HepG2 (cell line): Measurements from ENCODE around the gene SHISA5. TPM values are rescaled to one million over a fixed set of nuclear protein-coding genes. Genes with fewer than 3 reads are reported as not detected.
A peak's percentile ranks its signal among the peaks of the same experiment; 100 is the strongest.

Source experiments
- AHR ChIP-seq: IDR thresholded peaks from 2 replicates; pipeline ENCODE4 v1.6.1; 2018; ENCODE audit warnings: missing genetic modification reagents, missing compliant biosample characterization
- AKAP8 ChIP-seq: sonication (generic); formaldehyde crosslinking; IDR thresholded peaks from 2 replicates; pipeline ENCODE4 v1.5.1; 2020; ENCODE audit warnings: mild to moderate bottlenecking, missing genetic modification reagents
- CBFB ChIP-seq: sonication (generic); formaldehyde crosslinking; IDR thresholded peaks from 2 replicates; pipeline ENCODE4 v1.4.0; 2020; ENCODE audit warnings: missing genetic modification reagents
- CBX1 ChIP-seq: IDR thresholded peaks from one replicate; pipeline ENCODE4 v1.6.1; 2016; ENCODE audit warnings: antibody characterized with exemption, low read depth
- CTCF ChIP-seq: sonication (generic); formaldehyde crosslinking; IDR thresholded peaks from 2 replicates; pipeline ENCODE4 v1.5.0; 2020; ENCODE audit warnings: mild to moderate bottlenecking, missing genetic modification reagents, moderate library complexity
- GLI4 ChIP-seq: sonication (generic); formaldehyde crosslinking; IDR thresholded peaks from 2 replicates; pipeline ENCODE4 v1.5.1; 2020; ENCODE audit warnings: missing genetic modification reagents, mild to moderate bottlenecking, moderate library complexity, borderline replicate concordance
- GPBP1L1 ChIP-seq: sonication (generic); formaldehyde crosslinking; IDR thresholded peaks from 2 replicates; pipeline ENCODE4 v1.5.0; 2020; ENCODE audit warnings: mild to moderate bottlenecking, missing genetic modification reagents
- HNF1B ChIP-seq: sonication (generic); formaldehyde crosslinking; IDR thresholded peaks from 2 replicates; pipeline ENCODE4 v1.5.1; 2020; ENCODE audit warnings: mild to moderate bottlenecking, moderate library complexity, missing genetic modification reagents
- JARID2 ChIP-seq: sonication (generic); formaldehyde crosslinking; IDR thresholded peaks from 2 replicates; pipeline ENCODE4 v1.8.1; 2023; ENCODE audit warnings: missing genetic modification reagents, inconsistent platforms; ENCODE audit not compliant: insufficient replicate concordance
- NAIF1 ChIP-seq: sonication (generic); formaldehyde crosslinking; IDR thresholded peaks from 2 replicates; pipeline ENCODE4 v1.5.0; 2020; ENCODE audit warnings: mild to moderate bottlenecking, missing genetic modification reagents, borderline replicate concordance
- NCOA2 ChIP-seq: sonication (generic); formaldehyde crosslinking; IDR thresholded peaks from 2 replicates; pipeline ENCODE4 v1.8.0; 2022; ENCODE audit warnings: inconsistent platforms
- PATZ1 ChIP-seq: sonication (generic); formaldehyde crosslinking; IDR thresholded peaks from 2 replicates; pipeline ENCODE4 v1.4.0; 2020; ENCODE audit warnings: missing genetic modification reagents
- PHB2 ChIP-seq: fragments of 450-650 bp; IDR thresholded peaks from 2 replicates; pipeline ENCODE4 v1.6.1; 2018; ENCODE audit not compliant: partially characterized antibody
- RBAK ChIP-seq: sonication (generic); formaldehyde crosslinking; IDR thresholded peaks from 2 replicates; pipeline ENCODE4 v1.5.1; 2020; ENCODE audit warnings: mild to moderate bottlenecking, missing genetic modification reagents
- RFXANK ChIP-seq: IDR thresholded peaks from 2 replicates; pipeline ENCODE4 v1.6.1; 2016
- ZNF281 ChIP-seq: sonication (generic); formaldehyde crosslinking; IDR thresholded peaks from 2 replicates; pipeline ENCODE4 v1.4.0; 2020; ENCODE audit warnings: missing genetic modification reagents, borderline replicate concordance
- ZNF572 ChIP-seq: sonication (generic); formaldehyde crosslinking; IDR thresholded peaks from 2 replicates; pipeline ENCODE4 v1.5.1; 2020; ENCODE audit warnings: mild to moderate bottlenecking, missing genetic modification reagents
- ZNF607 ChIP-seq: sonication (generic); formaldehyde crosslinking; IDR thresholded peaks from 2 replicates; pipeline ENCODE4 v1.5.1; 2020; ENCODE audit warnings: missing genetic modification reagents, mild to moderate bottlenecking, borderline replicate concordance
- ZSCAN20 ChIP-seq: sonication (generic); formaldehyde crosslinking; IDR thresholded peaks from 2 replicates; pipeline ENCODE4 v1.4.0; 2020; ENCODE audit warnings: missing genetic modification reagents, mild to moderate bottlenecking, borderline replicate concordance
- polyA plus RNA-seq, 8 experiments: library from polyadenylated mRNA; depleted of rRNA in 3 of 8; stranded (reverse) in 7 of 8; unstranded in 1 of 8; fragments of >200 nt; fragmentation: Illumina TruSeq in 4 of 8; extraction: Trizol in 4 of 8; gene quantifications; 2 replicates each; pipeline versions ENCODE4 v1.2.1 to v1.2.3, GENCODE V29; 2011 to 2016; ENCODE audit warnings: low read depth in 4 of 8, missing spikeins in 1 of 8, mixed read lengths in 1 of 8; ENCODE audit not compliant: insufficient read depth in 1 of 8
- total RNA-seq, 5 experiments: library from RNA; depleted of rRNA; stranded (reverse); fragments of >200 nt; fragmentation: Illumina TruSeq; extraction: Trizol; gene quantifications; 2 replicates each; pipeline ENCODE4 v1.2.3, GENCODE V29; 2016; ENCODE audit warnings: low read depth in 1 of 5

The SHISA5 gene
- total and polyA plus RNA-seq, 2 of the 13 experiments (the other 11 are each of a cell fraction or from before 2014, with no cell fraction given), result 75.8 to 91.4 TPM

GRCh38 chr3:48548729-48549705 is 45.0 kb upstream of the SHISA5 start (continued):
- peak; percentile 93 for TF ChIP-seq CTCF (CRISPR knock-in tag)
- TF ChIP-seq ZNF607, result no peak
- peak; percentile 15; the same call in 1 of the 2 replicates for TF ChIP-seq NCOA2 (CRISPR knock-in tag)
- TF ChIP-seq CBFB (CRISPR knock-in tag), result no peak
- TF ChIP-seq ZNF572 (CRISPR knock-in tag), result no peak
- no peak for TF ChIP-seq AKAP8 (CRISPR knock-in tag)
- TF ChIP-seq PHB2, result no peak
- no peak for TF ChIP-seq GPBP1L1 (CRISPR knock-in tag)
- peak; percentile 8; the same call in 1 of the 2 replicates for TF ChIP-seq HNF1B (CRISPR knock-in tag)
- 0 out of 2 replicates have a peak, but pooled peaks have one; percentile 36 for TF ChIP-seq PATZ1 (CRISPR knock-in tag)
- no peak for TF ChIP-seq RFXANK (CRISPR knock-in tag)
- no peak for TF ChIP-seq GLI4
- TF ChIP-seq AHR (CRISPR knock-in tag), result 0 out of 2 replicates have a peak, but pooled peaks have one; percentile 42
- no peak for TF ChIP-seq ZSCAN20 (CRISPR knock-in tag)
- TF ChIP-seq JARID2 (CRISPR knock-in tag), result no peak
- no peak for TF ChIP-seq RBAK (CRISPR knock-in tag)
- no peak for TF ChIP-seq ZNF281 (CRISPR knock-in tag)
- TF ChIP-seq CBX1, result no peak
- no peak for TF ChIP-seq NAIF1
